A549 treated with Hydrocortisone at 1 μM for 4 hours (cell line): ENCODE results near the gene ZAR1L. TPM values are rescaled to one million over a fixed set of nuclear protein-coding genes. Genes with fewer than 3 reads are reported as not detected.

ENCODE experiments used
- total RNA-seq: library from RNA; stranded (reverse); fragments of 200-300 nt; extraction: Qiagen RNA extraction; gene quantifications from 5 replicates; pipeline ENCODE4 v1.2.3, GENCODE V29; 2022

ZAR1L gene
- not detected in 5 replicates for total RNA-seq

GRCh38 chr13:32315238-32316027 is at the start of gene ZAR1L, which contains the start of gene BRCA2:
ZAR1L (minus strand) TSS chr13:32315363; CDS start chr13:32311925, 3,438 bp downstream.
BRCA2 (plus strand) TSS chr13:32315508; CDS start chr13:32316461, 953 bp downstream.

Other genes with a start within 250 kb of the ZAR1L start
- gene BRCA2, start 145 bp upstream of the ZAR1L start, total RNA-seq: 4.0 to 8.4 TPM (median 4.7 TPM) in 5 replicates
- gene N4BP2L1, start 112.8 kb upstream of the ZAR1L start, total RNA-seq: 0.24 to 0.83 TPM (median 0.54 TPM) in 5 replicates
- gene N4BP2L2, start 223.4 kb upstream of the ZAR1L start, total RNA-seq: 18.9 to 22.9 TPM (median 20.6 TPM) in 5 replicates